Neutrophil (primary cell): Measurements from ENCODE around the gene NXN.

Experiments used
- H3K27ac ChIP-seq: fragments of 200-600 bp; sonication (generic); 2 replicates; pipeline ENCODE4 v1.5.1; 2016; ENCODE audit warnings: mild to moderate bottlenecking, moderate library complexity
- H3K27me3 ChIP-seq: fragments of 200-600 bp; sonication (generic); 2 replicates; pipeline ENCODE4 v1.6.0; 2016; ENCODE audit warnings: mild to moderate bottlenecking
- H3K36me3 ChIP-seq: fragments of 200-600 bp; sonication (generic); 2 replicates; pipeline ENCODE4 v1.5.1; 2017
- H3K4me1 ChIP-seq, 2 experiments: fragments of 200-600 bp in 1 of 2; sonication (generic) in 1 of 2; 1 replicate in 1 of 2; 2 replicates in 1 of 2; pipeline versions ENCODE4 v1.5.1 to v1.6.1; 2013 to 2016; ENCODE audit warnings: low read depth in 1 of 2, low read length in 1 of 2, mild to moderate bottlenecking in 1 of 2, moderate library complexity in 1 of 2; ENCODE audit not compliant: control insufficient read depth in 1 of 2, insufficient read depth in 1 of 2
- H3K4me3 ChIP-seq, 2 experiments: fragments of 200-600 bp in 1 of 2; sonication (generic) in 1 of 2; 1 replicate in 1 of 2; 2 replicates in 1 of 2; pipeline ENCODE4 v1.5.1; 2013 to 2016; ENCODE audit warnings: low read depth in 1 of 2, low read length in 1 of 2, mild to moderate bottlenecking in 1 of 2, moderate library complexity in 1 of 2
- H3K9me3 ChIP-seq: fragments of 200-600 bp; sonication (generic); 2 replicates; pipeline ENCODE4 v1.5.1; 2016
- CTCF ChIP-seq: fragments of 200-600 bp; sonication (generic); IDR thresholded peaks from 2 replicates; pipeline ENCODE4 v1.5.1; 2016; ENCODE audit warnings: antibody characterized with exemption

Gene NXN

GRCh38 chr17:946510-947236 lies 32.9 kb downstream of the NXN start:
- Histone ChIP-seq H3K4me3 (no peak overlapping the region), H3K27me3 (peaks cover 22% of the 10 kb centered on the region), H3K27ac (no peak overlapping the region), H3K36me3 (no peaks in the 10 kb centered on the region), H3K9me3 (no peaks in the 10 kb centered on the region), H3K4me1 (no peaks in the 10 kb centered on the region)
- TF ChIP-seq CTCF: no peak

GRCh38 chr17:945672-946071 lies 33.9 kb downstream of the NXN start:
- no peak overlapping the region for H3K27ac ChIP-seq
- H3K4me3 ChIP-seq: no peak overlapping the region
- H3K27me3 ChIP-seq: peaks cover 12% of the 10 kb centered on the region
- no peaks in the 10 kb centered on the region for H3K36me3 ChIP-seq
- TF ChIP-seq CTCF: no peak
- H3K9me3 ChIP-seq: no peaks in the 10 kb centered on the region
- H3K4me1 ChIP-seq: no peaks in the 10 kb centered on the region

- no peaks in the 10 kb centered on the region for H3K36me3 ChIP-seq
- H3K27ac ChIP-seq: no peak overlapping the region
- H3K9me3 ChIP-seq: no peaks in the 10 kb centered on the region
- no peaks in the 10 kb centered on the region for H3K4me1 ChIP-seq
- TF ChIP-seq CTCF: no peak
- peaks cover 6% of the 10 kb centered on the region for H3K27me3 ChIP-seq
- no peak overlapping the region for H3K4me3 ChIP-seq
These were observed 35.2 kb downstream of the NXN start for GRCh38 chr17:944266-944826.

GRCh38 chr17:935485-935884 lies 44.1 kb downstream of the NXN start:
- TF ChIP-seq CTCF: no peak
- Histone ChIP-seq H3K4me1 (no peaks in the 10 kb centered on the region), H3K4me3 (no peak overlapping the region), H3K36me3 (no peaks in the 10 kb centered on the region), H3K27me3 (peaks cover 11% of the 10 kb centered on the region), H3K27ac (no peak overlapping the region), H3K9me3 (no peaks in the 10 kb centered on the region)

- Histone ChIP-seq H3K4me1 (no peaks in the 10 kb centered on the region), H3K36me3 (no peaks in the 10 kb centered on the region), H3K9me3 (no peaks in the 10 kb centered on the region), H3K27me3 (peaks cover 12% of the 10 kb centered on the region), H3K4me3 (no peak overlapping the region), H3K27ac (no peak overlapping the region)
- TF ChIP-seq CTCF: no peak
These were observed 46.1 kb downstream of the NXN start for GRCh38 chr17:933312-934073.
